ENCODE results near the gene ZC3HAV1L.

ZC3HAV1L gene

GRCh38 chr7:139072796-139073195, 37.0 kb upstream of the ZC3HAV1L start:
- Histone ChIP-seq H3K4me3 (ENCODE audit: low read length) (no peak overlapping the region), H3K9me2 (replicated peaks; ENCODE audit: control insufficient read depth, low read length) (no peaks in the 10 kb centered on the region), H3K36me3 (ENCODE audit: control insufficient read depth, low read length) (peaks cover 69% of the 10 kb centered on the region), H3K4me2 (ENCODE audit: low read length) (no peak overlapping the region), H3K27me3 (ENCODE audit: control insufficient read depth, low read length) (no peaks in the 10 kb centered on the region), H3K9me3 (ENCODE audit: control insufficient read depth, insufficient read depth, low read length) (no peaks in the 10 kb centered on the region), H4K20me1 (ENCODE audit: control insufficient read depth, insufficient read depth, low read depth, low read length) (no peaks in the 10 kb centered on the region), H3F3A (ENCODE audit: control insufficient read depth, insufficient read depth) (peaks cover 7% of the 10 kb centered on the region; the same call in 1 of the 2 replicates), H3K79me2 (ENCODE audit: control insufficient read depth, low read length) (no peaks in the 10 kb centered on the region), H3K27ac (ENCODE audit: low read depth, low read length) (no peak overlapping the region), H3K4me1 (ENCODE audit: control insufficient read depth, low read length) (peaks cover 4% of the 10 kb centered on the region)
- TF ChIP-seq EZH2phosphoT487 (IDR thresholded peaks at IDR 0.05; ENCODE audit: borderline replicate concordance, low read length) (no peak), CTCF (IDR thresholded peaks at IDR 0.05; ENCODE audit: low read depth, low read length, poor library complexity, severe bottlenecking) (no peak)

- H3K36me3 ChIP-seq (ENCODE audit: control insufficient read depth, low read length), result peaks cover 65% of the 10 kb centered on the region
- no peaks in the 10 kb centered on the region for H3K79me2 ChIP-seq (ENCODE audit: control insufficient read depth, low read length)
These were observed 35.8 kb upstream of the ZC3HAV1L start for GRCh38 chr7:139071680-139072079.

GRCh38 chr7:139068544-139069399, 32.9 kb upstream of the ZC3HAV1L start:
- no peaks in the 10 kb centered on the region for H3K9me2 ChIP-seq (replicated peaks; ENCODE audit: control insufficient read depth, low read length)
- H3K79me2 ChIP-seq (ENCODE audit: control insufficient read depth, low read length), result no peaks in the 10 kb centered on the region
- H4K20me1 ChIP-seq (ENCODE audit: control insufficient read depth, insufficient read depth, low read depth, low read length), result no peaks in the 10 kb centered on the region
- H3K4me1 ChIP-seq (ENCODE audit: control insufficient read depth, low read length), result no peaks in the 10 kb centered on the region
- no peaks in the 10 kb centered on the region for H3F3A ChIP-seq (ENCODE audit: control insufficient read depth, insufficient read depth)
- H3K4me2 ChIP-seq (ENCODE audit: low read length), result no peak overlapping the region
- H3K4me3 ChIP-seq (ENCODE audit: low read length), result no peak overlapping the region
- no peak overlapping the region for H3K27ac ChIP-seq (ENCODE audit: low read depth, low read length)
- no peaks in the 10 kb centered on the region for H3K27me3 ChIP-seq (ENCODE audit: control insufficient read depth, low read length)
- H3K9me3 ChIP-seq (ENCODE audit: control insufficient read depth, insufficient read depth, low read length), result no peaks in the 10 kb centered on the region
- TF ChIP-seq CTCF (IDR thresholded peaks at IDR 0.05; ENCODE audit: low read depth, low read length, poor library complexity, severe bottlenecking), result no peak
- no peak for TF ChIP-seq EZH2phosphoT487 (IDR thresholded peaks at IDR 0.05; ENCODE audit: borderline replicate concordance, low read length)
- H3K36me3 ChIP-seq (ENCODE audit: control insufficient read depth, low read length), result peaks cover 67% of the 10 kb centered on the region

More at GRCh38 chr7:139071680-139072079, 35.8 kb upstream of the ZC3HAV1L start:
- H3K27me3 ChIP-seq (ENCODE audit: control insufficient read depth, low read length), result no peaks in the 10 kb centered on the region
- H3F3A ChIP-seq (ENCODE audit: control insufficient read depth, insufficient read depth), result peaks cover 7% of the 10 kb centered on the region; the same call in 1 of the 2 replicates
- TF ChIP-seq CTCF (IDR thresholded peaks at IDR 0.05; ENCODE audit: low read depth, low read length, poor library complexity, severe bottlenecking), result no peak
- H4K20me1 ChIP-seq (ENCODE audit: control insufficient read depth, insufficient read depth, low read depth, low read length), result no peaks in the 10 kb centered on the region
- H3K9me3 ChIP-seq (ENCODE audit: control insufficient read depth, insufficient read depth, low read length), result no peaks in the 10 kb centered on the region
- H3K4me2 ChIP-seq (ENCODE audit: low read length), result no peak overlapping the region
- no peaks in the 10 kb centered on the region for H3K9me2 ChIP-seq (replicated peaks; ENCODE audit: control insufficient read depth, low read length)
- H3K4me1 ChIP-seq (ENCODE audit: control insufficient read depth, low read length), result peaks cover 4% of the 10 kb centered on the region
- H3K27ac ChIP-seq (ENCODE audit: low read depth, low read length), result no peak overlapping the region
- no peak overlapping the region for H3K4me3 ChIP-seq (ENCODE audit: low read length)

Measured in DOHH2 (cell line).